CD4-positive, alpha-beta T cell treated with Interleukin-12 subunit alpha and Interleukin-12 subunit beta, for 1 hour (primary cell): Measurements from ENCODE around the gene RAB31.

Source experiments
- DNase-seq: peaks from one replicate; pipeline ENCODE4 v3.0.0-alpha.2; 2020

RAB31 gene

GRCh38 chr18:9714266-9715087, 6.4 kb downstream of the RAB31 start:
- DNase-seq = no peak

- no peak for DNase-seq
Measured at GRCh38 chr18:9715088-9715343, 6.9 kb downstream of the RAB31 start.

- no peak for DNase-seq
Measured at GRCh38 chr18:9715978-9716774, 8.1 kb downstream of the RAB31 start.

- DNase-seq = no peak
Measured at GRCh38 chr18:9716780-9717563, 8.9 kb downstream of the RAB31 start.

GRCh38 chr18:9719421-9719981, 11.4 kb downstream of the RAB31 start:
- no peak for DNase-seq

- no peak for DNase-seq
Measured at GRCh38 chr18:9720327-9720726, 12.2 kb downstream of the RAB31 start.

- DNase-seq = no peak
Measured at GRCh38 chr18:9721893-9722550, 13.9 kb downstream of the RAB31 start.

- no peak for DNase-seq
Measured at GRCh38 chr18:9722691-9723090, 14.6 kb downstream of the RAB31 start.

GRCh38 chr18:9724797-9725585, 16.9 kb downstream of the RAB31 start:
- no peak for DNase-seq

- DNase-seq = no peak
Measured at GRCh38 chr18:9726175-9726574, 18.1 kb downstream of the RAB31 start.

- no peak for DNase-seq
Measured at GRCh38 chr18:9726936-9727335, 18.8 kb downstream of the RAB31 start.

- DNase-seq = no peak
Measured at GRCh38 chr18:9730786-9731185, 22.7 kb downstream of the RAB31 start.

GRCh38 chr18:9731380-9731779, 23.3 kb downstream of the RAB31 start:
- no peak for DNase-seq

GRCh38 chr18:9732031-9732430, 23.9 kb downstream of the RAB31 start:
- DNase-seq = no peak

- no peak for DNase-seq
Measured at GRCh38 chr18:9734189-9734588, 26.1 kb downstream of the RAB31 start.

- no peak for DNase-seq
Measured at GRCh38 chr18:9735238-9735637, 27.1 kb downstream of the RAB31 start.

- no peak for DNase-seq
Measured at GRCh38 chr18:9735879-9736278, 27.8 kb downstream of the RAB31 start.

- no peak for DNase-seq
Measured at GRCh38 chr18:9736286-9736835, 28.3 kb downstream of the RAB31 start.

GRCh38 chr18:9737006-9737405, 28.9 kb downstream of the RAB31 start:
- no peak for DNase-seq

GRCh38 chr18:9737472-9738121, 29.5 kb downstream of the RAB31 start:
- DNase-seq = no peak
